PC-9 (cell line): ENCODE data around the gene PACRG. TPM values are rescaled to one million over a fixed set of nuclear protein-coding genes. Genes with fewer than 3 reads are reported as not detected.

ENCODE experiments used
- BruUV-seq: library from RNA; stranded (reverse); fragments of 400-500 nt; replicated peaks from 2 replicates; lab custom pipeline; 2021; lab: Mats Ljungman, UMichigan
- CTCF ChIA-PET: fragments of 300-600 bp; sonication (Branson Sonifier 250); formaldehyde crosslinking; loops from one replicate; lab custom pipeline; 2022; ENCODE audit warnings: antibody characterized with exemption; lab: Charles Lee
- POLR2A ChIA-PET: fragments of 300-600 bp; sonication (Branson Sonifier 250); formaldehyde crosslinking; loops from one replicate; lab custom pipeline; 2022; ENCODE audit warnings: antibody characterized with exemption; ENCODE audit not compliant: unreplicated experiment; lab: Charles Lee
- DNase-seq, 2 experiments: peaks; one replicate each; pipeline versions ENCODE4 v3.0.0 to v3.0.0-alpha.2; 2015 to 2022; ENCODE audit warnings: mixed read lengths in 1 of 2
- H2AFZ ChIP-seq: fragments of 200-600 bp; sonication (generic); 2 replicates; pipeline ENCODE4 v1.8.1; 2017; ENCODE audit warnings: antibody characterized with exemption
- H3F3A ChIP-seq: fragments of 200-600 bp; sonication (generic); 2 replicates; pipeline ENCODE4 v1.8.1; 2017; ENCODE audit warnings: antibody characterized with exemption, mild to moderate bottlenecking, low read depth; ENCODE audit not compliant: insufficient read depth
- H3K27ac ChIP-seq: fragments of 200-600 bp; sonication (generic); 2 replicates; pipeline ENCODE4 v1.6.1; 2016; ENCODE audit warnings: mixed run types
- H3K27me3 ChIP-seq: fragments of 200-600 bp; sonication (generic); 2 replicates; pipeline ENCODE4 v1.6.1; 2016; ENCODE audit warnings: low read depth, mixed run types; ENCODE audit not compliant: insufficient read depth
- H3K36me3 ChIP-seq: fragments of 200-600 bp; sonication (generic); 2 replicates; pipeline ENCODE4 v1.6.1; 2016; ENCODE audit warnings: low read depth, mixed run types
- H3K4me1 ChIP-seq: fragments of 200-600 bp; sonication (generic); replicated peaks from 2 replicates; pipeline ENCODE4 v1.6.1; 2016; ENCODE audit warnings: mixed run types; ENCODE audit not compliant: insufficient read depth
- H3K4me2 ChIP-seq: fragments of 200-600 bp; sonication (generic); 2 replicates; pipeline ENCODE4 v1.6.1; 2017; ENCODE audit warnings: mixed run types
- H3K4me3 ChIP-seq: fragments of 200-600 bp; sonication (generic); 2 replicates; pipeline ENCODE4 v1.6.1; 2016; ENCODE audit warnings: mixed run types
- H3K79me2 ChIP-seq: fragments of 200-600 bp; sonication (generic); 2 replicates; pipeline ENCODE4 v1.6.1; 2017; ENCODE audit warnings: low read depth, mixed run types
- H3K9me2 ChIP-seq: fragments of 200-600 bp; sonication (generic); 2 replicates; pipeline ENCODE4 v1.8.1; 2017; ENCODE audit warnings: mild to moderate bottlenecking; ENCODE audit not compliant: insufficient read depth
- H3K9me3 ChIP-seq: fragments of 200-600 bp; sonication (generic); 2 replicates; pipeline ENCODE4 v1.8.1; 2016; ENCODE audit warnings: low read depth; ENCODE audit not compliant: insufficient read depth
- H4K20me1 ChIP-seq: fragments of 200-600 bp; sonication (generic); 2 replicates; pipeline ENCODE4 v1.8.1; 2017; ENCODE audit not compliant: insufficient read depth
- EZH2 ChIP-seq: fragments of 200-600 bp; sonication (generic); IDR thresholded peaks from 2 replicates; pipeline ENCODE4 v1.8.0; 2017; ENCODE audit warnings: antibody characterized with exemption, low read depth
- intact Hi-C: fragments of 100-400 bp; cut with micrococcal nuclease; formaldehyde crosslinking; loops from one replicate; pipeline ENCODE4 v1.10.0; 2022; ENCODE audit not compliant: unreplicated experiment
- total RNA-seq: library from RNA; stranded (reverse); gene quantifications from 2 replicates; pipeline ENCODE4 v1.2.3, GENCODE V29; 2021
- TF ChIP-seq, protein P1 (sequence below): fragments of 200-600 bp; sonication (generic); conservative IDR thresholded peaks from 2 replicates; pipeline ENCODE4 v1.6.1; 2017; ENCODE audit warnings: mixed run types, antibody characterized with exemption, mild to moderate bottlenecking, moderate library complexity

Gene PACRG
- total RNA-seq, 1 experiment from 2014 or later: not detected

DNA sequence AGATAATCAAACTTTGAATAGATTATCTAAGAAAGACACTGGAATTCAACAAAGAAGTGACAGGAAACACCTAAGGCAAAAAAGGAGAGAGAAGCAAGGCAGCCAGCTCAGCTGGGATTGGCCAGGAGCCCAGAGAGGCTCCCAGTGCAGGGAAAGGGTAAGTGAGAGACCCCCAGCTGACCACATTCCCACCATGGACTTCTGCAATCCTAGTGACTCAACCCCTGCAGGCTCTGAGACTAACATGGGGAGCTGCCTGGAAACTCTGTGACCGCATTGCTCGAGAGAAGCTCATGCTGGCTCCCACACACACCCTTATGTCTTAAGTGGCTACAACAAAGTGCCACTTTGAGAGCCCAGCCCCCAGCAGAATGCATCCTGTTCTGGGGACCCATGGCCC is 215.1 kb downstream of the PACRG start:
- ChIA-PET CTCF (no interaction called here), POLR2A (no interaction called here)
- Histone ChIP-seq H2AFZ (no peak overlapping the region), H3K9me2 (no peaks in the 10 kb centered on the region), H3K36me3 (no peaks in the 10 kb centered on the region), H3K27ac (no peak overlapping the region), H3K27me3 (no peaks in the 10 kb centered on the region), H4K20me1 (no peaks in the 10 kb centered on the region), H3K4me2 (no peak overlapping the region), H3K9me3 (no peaks in the 10 kb centered on the region), H3K79me2 (no peaks in the 10 kb centered on the region), H3K4me3 (no peak overlapping the region), H3K4me1 (no peaks in the 10 kb centered on the region), H3F3A (no peaks in the 10 kb centered on the region)
- intact Hi-C loops: no loop called here
- DNase-seq: no peak
- no TSS peak for BruUV-seq
- TF ChIP-seq, protein P1, sequence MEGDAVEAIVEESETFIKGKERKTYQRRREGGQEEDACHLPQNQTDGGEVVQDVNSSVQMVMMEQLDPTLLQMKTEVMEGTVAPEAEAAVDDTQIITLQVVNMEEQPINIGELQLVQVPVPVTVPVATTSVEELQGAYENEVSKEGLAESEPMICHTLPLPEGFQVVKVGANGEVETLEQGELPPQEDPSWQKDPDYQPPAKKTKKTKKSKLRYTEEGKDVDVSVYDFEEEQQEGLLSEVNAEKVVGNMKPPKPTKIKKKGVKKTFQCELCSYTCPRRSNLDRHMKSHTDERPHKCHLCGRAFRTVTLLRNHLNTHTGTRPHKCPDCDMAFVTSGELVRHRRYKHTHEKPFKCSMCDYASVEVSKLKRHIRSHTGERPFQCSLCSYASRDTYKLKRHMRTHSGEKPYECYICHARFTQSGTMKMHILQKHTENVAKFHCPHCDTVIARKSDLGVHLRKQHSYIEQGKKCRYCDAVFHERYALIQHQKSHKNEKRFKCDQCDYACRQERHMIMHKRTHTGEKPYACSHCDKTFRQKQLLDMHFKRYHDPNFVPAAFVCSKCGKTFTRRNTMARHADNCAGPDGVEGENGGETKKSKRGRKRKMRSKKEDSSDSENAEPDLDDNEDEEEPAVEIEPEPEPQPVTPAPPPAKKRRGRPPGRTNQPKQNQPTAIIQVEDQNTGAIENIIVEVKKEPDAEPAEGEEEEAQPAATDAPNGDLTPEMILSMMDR: no peak
- no peak for TF ChIP-seq EZH2

DNA sequence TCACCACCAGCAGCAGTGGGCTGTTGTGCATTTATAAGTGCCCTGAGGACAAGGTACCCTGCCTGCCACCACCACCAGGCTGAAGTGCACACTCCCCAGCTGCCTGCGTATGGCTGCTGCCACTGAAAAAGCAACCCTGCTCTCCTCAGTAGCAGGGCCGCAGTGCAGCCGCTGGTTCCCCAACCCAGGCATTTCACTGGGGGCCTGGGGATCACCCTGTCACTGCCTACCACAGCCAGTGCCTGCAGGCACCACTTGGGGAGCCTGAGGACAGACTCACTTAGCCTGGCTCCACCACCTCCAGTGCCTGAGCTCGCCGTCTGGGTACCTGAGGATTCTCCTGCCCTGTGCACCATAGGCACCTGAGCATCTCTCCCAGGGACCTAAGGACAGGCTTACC is 215.6 kb downstream of the PACRG start:
- no peaks in the 10 kb centered on the region for H3K36me3 ChIP-seq
- TF ChIP-seq, protein P1: no peak
- no peak for TF ChIP-seq EZH2
- no TSS peak for BruUV-seq
- ChIA-PET POLR2A (no interaction called here), CTCF (no interaction called here)
- no peaks in the 10 kb centered on the region for H4K20me1 ChIP-seq
- H3K27me3 ChIP-seq: no peaks in the 10 kb centered on the region
- H2AFZ ChIP-seq: no peak overlapping the region
- no peaks in the 10 kb centered on the region for H3K9me3 ChIP-seq
- DNase-seq: no peak
- H3K27ac ChIP-seq: no peak overlapping the region
- H3K4me3 ChIP-seq: no peak overlapping the region
- no peak overlapping the region for H3K4me2 ChIP-seq
- H3K9me2 ChIP-seq: no peaks in the 10 kb centered on the region
- no peaks in the 10 kb centered on the region for H3F3A ChIP-seq
- H3K79me2 ChIP-seq: no peaks in the 10 kb centered on the region
- intact Hi-C loops: no loop called here
- H3K4me1 ChIP-seq: no peaks in the 10 kb centered on the region

- CTCF ChIA-PET: no interaction called here
- Histone ChIP-seq H3K4me2 (no peak overlapping the region), H3K4me3 (no peak overlapping the region), H3K27me3 (peaks cover 16% of the 10 kb centered on the region; the same call in 1 of the 2 replicates), H3K79me2 (no peaks in the 10 kb centered on the region), H3K9me3 (no peaks in the 10 kb centered on the region), H3K4me1 (no peaks in the 10 kb centered on the region), H2AFZ (no peak overlapping the region), H3K9me2 (no peaks in the 10 kb centered on the region), H3F3A (no peaks in the 10 kb centered on the region), H3K36me3 (no peaks in the 10 kb centered on the region), H3K27ac (no peak overlapping the region), H4K20me1 (no peaks in the 10 kb centered on the region)
- intact Hi-C loops: no loop called here
- BruUV-seq: no TSS peak
- POLR2A ChIA-PET: no interaction called here
- TF ChIP-seq, protein P1: no peak
- no peak for TF ChIP-seq EZH2
- DNase-seq: no peak
Observed at GRCh38 chr6:162951164-162951743, 223.5 kb downstream of the PACRG start.
